ENCODE results near the gene HYOU1.
"Not testable (repeated sequence)": the region's sequence is repeated elsewhere in the genome, so short reads cannot be mapped to it uniquely, and the experiment has no call there.

HYOU1 gene

DNA sequence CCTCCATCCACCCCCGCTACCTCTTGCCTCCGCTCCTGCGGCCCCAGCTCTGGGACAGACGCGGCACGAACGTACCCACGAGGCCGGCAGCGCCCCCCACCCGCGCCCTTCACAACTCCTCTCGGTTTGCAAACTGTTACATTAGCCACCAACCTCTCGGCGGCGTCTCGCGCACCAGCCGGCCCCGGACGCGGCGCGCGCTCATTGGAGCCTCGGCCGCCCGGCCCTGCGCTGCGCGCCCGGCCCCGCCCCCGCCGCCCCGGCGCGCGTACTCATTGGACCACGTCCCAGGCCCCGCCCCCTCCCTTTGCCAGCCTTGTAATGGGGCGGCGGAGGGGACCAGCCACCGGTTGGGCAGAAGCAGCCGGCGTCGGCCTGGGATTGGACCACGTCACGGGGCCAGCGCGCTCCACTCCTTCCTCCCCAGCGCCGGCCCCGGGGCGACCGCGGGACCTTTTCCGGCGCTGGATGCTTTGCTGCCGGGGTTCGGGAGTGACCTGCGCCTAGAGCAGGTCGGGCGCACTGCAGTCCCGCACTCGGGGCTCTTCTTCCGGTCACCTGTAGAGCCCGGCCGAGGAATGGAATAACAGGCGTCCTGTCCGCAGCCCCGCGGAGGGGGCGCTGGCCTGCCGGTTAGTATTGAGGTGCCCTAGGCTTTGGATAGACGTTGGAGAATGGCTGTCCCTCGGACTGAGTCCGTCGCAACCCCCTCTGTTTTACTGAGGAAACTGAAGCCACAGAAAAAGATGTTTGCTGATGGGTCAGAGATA is at the start of gene HYOU1:
Gene HYOU1, minus strand, starts transcription at position 206 of the 770 bp plus-strand sequence. CDS start 1,045 bp downstream, outside the sequence.
- peak; percentile 97 to 98 for DNase-seq

GRCh38 chr11:119103793-119104192 is 46.8 kb upstream of the HYOU1 start:
- no peak for DNase-seq

- not testable (repeated sequence) for DNase-seq
These were observed 46.2 kb upstream of the HYOU1 start for GRCh38 chr11:119103161-119103664.

GRCh38 chr11:119101759-119102423 is 44.9 kb upstream of the HYOU1 start, which contains the start of gene DPAGT1:
Gene DPAGT1, minus strand, starts transcription at chr11:119101853. Its CDS starts 198 bp downstream, at chr11:119101655.
- peak; percentile 86 to 90 for DNase-seq

DNA sequence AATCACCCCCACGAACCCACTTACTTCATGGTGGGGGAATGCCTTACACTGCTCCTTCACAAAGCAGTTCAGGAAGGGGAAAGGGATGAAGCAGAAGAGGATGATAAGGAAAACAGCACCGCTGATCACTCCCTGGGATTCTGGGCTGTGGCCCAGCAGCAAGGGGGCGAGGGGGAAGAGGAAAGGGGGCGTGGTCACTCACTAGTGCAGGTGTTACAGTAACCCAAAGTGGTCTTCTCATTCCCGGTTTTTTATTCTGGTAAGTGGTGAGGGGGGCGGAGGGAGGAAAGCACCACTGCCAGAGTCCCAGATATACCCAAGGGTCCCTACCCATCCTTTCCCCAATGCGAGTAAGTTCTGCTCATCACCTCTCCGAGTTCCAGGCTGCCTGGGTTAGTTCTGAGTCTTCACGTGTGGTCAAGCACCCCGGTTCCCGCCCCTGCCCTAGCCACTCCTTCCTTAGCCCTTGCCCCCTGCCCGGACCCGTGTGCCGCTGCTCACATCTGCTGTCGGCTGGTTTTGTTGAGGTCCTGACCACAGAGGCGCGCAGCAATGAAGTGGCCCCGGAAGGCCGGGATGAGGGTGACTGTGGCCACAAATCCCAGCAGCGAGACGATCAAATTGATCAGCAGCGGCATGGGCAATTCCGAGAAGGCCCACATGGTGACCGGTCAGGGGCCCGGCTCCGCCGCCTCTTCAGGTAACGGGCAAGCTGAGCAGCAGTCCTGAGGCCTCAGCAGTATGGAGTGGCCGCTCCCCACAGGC is 44.2 kb upstream of the HYOU1 start:
- DNase-seq, result no peak

DNA sequence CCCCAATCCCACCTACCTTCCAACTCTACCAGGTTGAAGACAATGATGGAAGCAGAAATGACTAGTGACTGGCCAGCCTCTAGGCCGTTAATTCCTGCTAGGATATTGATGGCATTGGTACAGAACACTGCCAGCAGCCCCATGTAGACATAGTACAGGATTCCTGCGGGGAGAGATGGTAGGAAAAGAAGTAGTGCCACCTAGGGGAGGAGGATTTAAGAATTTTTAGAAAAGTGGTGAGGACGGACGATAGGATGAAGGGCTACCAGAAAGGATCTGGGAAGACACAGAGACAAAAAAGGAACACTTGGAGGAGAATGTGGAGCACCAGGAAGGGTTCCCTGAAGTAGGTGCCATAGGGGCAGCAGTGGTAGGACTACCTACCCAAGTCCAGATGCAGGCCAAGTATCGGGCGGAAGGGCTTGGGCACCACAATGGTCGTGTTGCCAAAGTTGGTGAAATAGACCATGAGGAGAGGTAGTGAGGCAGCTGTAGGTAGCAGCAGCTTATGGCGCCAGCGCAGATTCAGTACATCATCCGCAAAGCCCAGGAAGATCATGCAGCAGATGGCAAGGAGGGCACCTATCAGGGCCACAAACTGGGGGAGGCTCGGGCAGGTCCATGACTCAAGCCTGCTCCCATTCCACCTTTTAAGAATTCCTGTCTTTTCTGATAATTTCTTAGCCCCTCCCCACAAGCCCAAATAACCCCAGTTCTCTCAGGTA is 43.4 kb upstream of the HYOU1 start:
- no peak for DNase-seq

DNA sequence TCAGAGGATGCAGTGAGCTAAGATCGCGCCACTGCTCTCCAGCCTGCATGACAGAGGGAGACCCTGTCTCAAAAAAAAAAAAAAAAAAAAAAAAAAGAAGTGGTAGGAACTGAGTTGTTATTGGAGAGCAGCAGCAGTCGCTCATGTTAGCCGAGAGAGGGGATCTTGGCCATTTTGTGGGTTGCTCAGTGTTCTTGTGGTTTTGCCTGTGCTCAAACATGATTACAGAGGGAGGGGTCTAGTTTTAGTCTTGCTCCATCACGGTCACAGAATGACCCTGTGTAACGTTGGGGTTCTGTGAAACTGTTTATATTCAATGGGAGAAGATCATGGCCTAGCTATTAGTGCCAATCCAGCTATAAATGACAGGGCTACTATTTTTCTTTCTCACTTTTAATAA is 42.7 kb upstream of the HYOU1 start:
- DNase-seq, result no peak

- DNase-seq, result peak; percentile 100
These were observed 38.3 kb upstream of the HYOU1 start for GRCh38 chr11:119095066-119095880.

GRCh38 chr11:119094816-119095065 is 37.7 kb upstream of the HYOU1 start:
- DNase-seq, result peak; percentile 71 to 77

- peak; percentile 28 to 33 for DNase-seq
These were observed 37.2 kb upstream of the HYOU1 start for GRCh38 chr11:119093942-119094815.

DNA sequence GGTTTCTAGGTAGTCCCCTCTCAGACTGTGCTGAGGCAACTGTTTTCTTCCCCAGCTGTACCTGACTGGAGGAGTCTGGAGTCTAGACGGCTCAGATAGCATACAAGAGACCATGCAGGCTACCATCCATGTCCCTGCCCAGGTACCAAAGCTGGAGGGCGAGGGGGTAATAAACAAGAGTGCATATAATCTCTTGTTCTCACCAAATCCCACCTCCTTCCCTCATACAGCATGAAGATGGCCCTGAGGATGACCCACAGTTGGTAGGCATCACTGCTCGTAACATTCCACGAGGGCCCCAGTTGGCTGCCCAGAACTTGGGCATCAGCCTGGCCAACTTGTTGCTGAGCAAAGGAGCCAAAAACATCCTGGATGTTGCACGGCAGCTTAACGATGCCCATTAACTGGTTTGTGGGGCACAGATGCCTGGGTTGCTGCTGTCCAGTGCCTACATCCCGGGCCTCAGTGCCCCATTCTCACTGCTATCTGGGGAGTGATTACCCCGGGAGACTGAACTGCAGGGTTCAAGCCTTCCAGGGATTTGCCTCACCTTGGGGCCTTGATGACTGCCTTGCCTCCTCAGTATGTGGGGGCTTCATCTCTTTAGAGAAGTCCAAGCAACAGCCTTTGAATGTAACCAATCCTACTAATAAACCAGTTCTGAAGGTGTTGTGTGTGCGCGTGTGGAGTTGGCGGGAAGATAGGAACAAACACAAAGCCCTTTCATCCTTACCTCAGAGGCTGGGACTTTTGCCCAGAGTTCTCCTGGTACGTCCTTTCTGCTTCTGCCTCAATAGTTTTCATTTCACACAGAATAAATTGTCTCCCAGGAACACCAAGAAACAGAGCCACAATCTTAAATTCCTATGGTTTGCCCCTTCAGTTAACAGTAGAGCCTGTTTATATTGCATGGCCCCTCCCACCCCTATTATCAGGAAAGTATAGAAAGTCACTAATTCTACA is 36.2 kb upstream of the HYOU1 start:
- DNase-seq, result no peak

DNA sequence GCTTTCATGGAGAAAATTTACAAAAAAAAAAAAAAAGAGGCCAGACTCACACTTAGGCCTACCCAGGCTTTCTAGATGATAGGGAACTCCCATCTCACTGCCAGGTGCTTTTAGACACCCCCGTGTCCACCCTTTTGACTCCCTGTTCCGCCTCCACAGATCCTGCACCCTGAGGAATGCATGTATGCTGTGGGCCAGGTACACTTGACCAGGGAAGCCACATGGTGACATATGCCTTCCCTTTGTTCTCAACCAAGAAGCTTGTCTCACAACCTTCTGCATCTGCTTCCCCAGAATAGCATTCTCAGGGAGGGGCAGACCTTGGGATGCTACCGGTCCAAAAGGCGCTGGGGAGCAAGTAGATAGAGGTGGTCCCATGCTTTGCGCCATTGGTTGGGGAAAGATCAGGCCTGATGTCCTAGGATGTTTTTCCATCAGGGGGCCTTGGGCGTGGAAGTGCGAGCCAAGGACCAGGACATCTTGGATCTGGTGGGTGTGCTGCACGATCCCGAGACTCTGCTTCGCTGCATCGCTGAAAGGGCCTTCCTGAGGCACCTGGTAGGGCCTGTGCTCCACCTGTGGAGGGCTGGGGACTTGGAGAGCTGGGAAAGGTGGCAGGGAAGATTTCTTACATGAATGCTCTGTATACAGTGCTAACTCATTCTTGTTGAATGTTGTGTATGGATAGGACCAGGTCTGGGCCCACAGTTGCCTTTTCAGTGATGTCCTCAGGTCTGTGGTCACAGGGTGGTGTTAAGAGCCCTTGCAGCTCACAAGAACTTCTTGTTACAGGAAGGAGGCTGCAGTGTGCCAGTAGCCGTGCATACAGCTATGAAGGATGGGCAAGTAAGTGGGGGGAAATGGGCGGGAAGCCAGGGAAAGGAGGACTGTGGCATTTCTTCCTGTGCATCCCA is 35.2 kb upstream of the HYOU1 start:
- no peak for DNase-seq

GRCh38 chr11:119091178-119091577 is 34.2 kb upstream of the HYOU1 start:
- no peak for DNase-seq

DNA sequence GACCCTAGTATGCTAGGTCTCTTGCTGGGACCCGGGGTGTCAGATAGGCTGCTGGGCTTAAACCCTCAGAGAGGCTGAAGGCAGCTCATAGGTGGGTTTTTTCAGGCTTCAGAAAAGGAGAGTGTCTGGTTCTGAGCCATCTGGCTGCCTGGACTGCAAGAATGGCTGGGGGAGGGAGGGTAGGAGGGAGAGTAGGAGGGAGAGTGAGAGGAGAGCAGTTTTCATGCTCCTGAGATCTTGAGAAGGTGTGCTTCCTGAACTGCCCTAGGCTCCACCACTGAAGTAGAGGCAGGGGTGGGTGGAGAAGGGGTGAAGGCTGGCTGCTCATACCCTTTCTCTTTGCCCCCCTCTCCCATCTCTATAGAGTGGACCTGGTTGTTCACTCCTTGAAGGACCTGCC is 32.3 kb upstream of the HYOU1 start:
- DNase-seq, result no peak

GRCh38 chr11:119088406-119088805 is 31.4 kb upstream of the HYOU1 start:
- no peak for DNase-seq

DNA sequence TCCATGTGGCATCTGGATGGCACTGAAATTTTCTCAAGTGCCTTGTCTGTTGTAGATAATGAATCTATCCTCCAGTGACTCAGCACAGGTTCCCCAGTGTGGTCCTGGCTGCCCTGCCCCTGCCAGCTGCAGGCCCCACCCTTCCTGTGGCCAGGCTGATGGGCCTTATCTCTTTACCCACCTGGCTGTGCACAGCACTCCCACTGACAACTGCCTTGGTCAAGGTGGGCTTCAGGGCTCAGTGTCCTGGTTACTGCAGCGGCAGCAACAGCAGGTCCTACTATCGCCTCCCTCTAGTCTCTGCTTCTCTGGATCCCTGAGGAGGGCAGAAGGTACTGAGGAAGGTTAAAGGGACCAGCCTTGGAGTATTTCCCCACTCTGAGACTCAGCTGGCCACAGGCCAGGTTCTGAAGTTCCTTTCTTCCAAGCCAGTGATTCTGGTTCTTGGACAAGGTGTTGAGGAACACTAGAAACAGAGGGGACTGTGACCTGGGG is 30.8 kb upstream of the HYOU1 start:
- DNase-seq, result no peak

- no peak for DNase-seq
These were observed 30.1 kb upstream of the HYOU1 start for GRCh38 chr11:119087123-119087522.

- DNase-seq, result no peak
These were observed 28.4 kb upstream of the HYOU1 start for GRCh38 chr11:119085437-119085847.
